SK-N-MC (cell line): ENCODE measurements around the gene BOC.
"Not testable (repeated sequence)": the region's sequence is repeated elsewhere in the genome, so short reads cannot be mapped to it uniquely, and the experiment has no call there.

Source experiments
- DNase-seq: peaks from one replicate; pipeline ENCODE4 v3.0.0-alpha.2; 2011; ENCODE audit warnings: low read depth, low spot score
- H3K27ac ChIP-seq: fragments of 200-600 bp; sonication (generic); 2 replicates; pipeline ENCODE4 v1.5.1; 2016; ENCODE audit warnings: mixed run types
- H3K36me3 ChIP-seq: fragments of 200-600 bp; sonication (generic); 2 replicates; pipeline ENCODE4 v1.6.1; 2017; ENCODE audit warnings: antibody characterized with exemption, low read length, mixed read lengths; ENCODE audit not compliant: insufficient read depth
- H3K4me3 ChIP-seq: fragments of 200-600 bp; sonication (generic); 2 replicates; pipeline ENCODE4 v1.5.1; 2016
- H3K9ac ChIP-seq: fragments of 200-600 bp; sonication (generic); 2 replicates; pipeline ENCODE4 v1.8.0; 2017; ENCODE audit warnings: mixed run types, mixed read lengths; ENCODE audit not compliant: insufficient read length
- H3K9me3 ChIP-seq: fragments of 200-600 bp; sonication (generic); 2 replicates; pipeline ENCODE4 v1.6.1; 2017; ENCODE audit warnings: low read depth, mild to moderate bottlenecking, antibody characterized with exemption, low read length, moderate library complexity, mixed read lengths
- EZH2 ChIP-seq: fragments of 200-600 bp; sonication (generic); IDR thresholded peaks from one replicate; pipeline ENCODE4 v1.6.1; 2017; ENCODE audit warnings: antibody characterized with exemption
- FOXP2 ChIP-seq: optimal IDR thresholded peaks from 2 replicates; pipeline ENCODE3; 2011; ENCODE audit warnings: mild to moderate bottlenecking, moderate library complexity; ENCODE audit not compliant: insufficient read depth; ENCODE audit errors: extremely low read length, control extremely low read depth
- POLR2AphosphoS5 ChIP-seq: IDR thresholded peaks from 2 replicates; pipeline ENCODE4 v1.6.1; 2012; ENCODE audit warnings: mild to moderate bottlenecking, low read depth, low read length, borderline replicate concordance

Gene BOC

DNA sequence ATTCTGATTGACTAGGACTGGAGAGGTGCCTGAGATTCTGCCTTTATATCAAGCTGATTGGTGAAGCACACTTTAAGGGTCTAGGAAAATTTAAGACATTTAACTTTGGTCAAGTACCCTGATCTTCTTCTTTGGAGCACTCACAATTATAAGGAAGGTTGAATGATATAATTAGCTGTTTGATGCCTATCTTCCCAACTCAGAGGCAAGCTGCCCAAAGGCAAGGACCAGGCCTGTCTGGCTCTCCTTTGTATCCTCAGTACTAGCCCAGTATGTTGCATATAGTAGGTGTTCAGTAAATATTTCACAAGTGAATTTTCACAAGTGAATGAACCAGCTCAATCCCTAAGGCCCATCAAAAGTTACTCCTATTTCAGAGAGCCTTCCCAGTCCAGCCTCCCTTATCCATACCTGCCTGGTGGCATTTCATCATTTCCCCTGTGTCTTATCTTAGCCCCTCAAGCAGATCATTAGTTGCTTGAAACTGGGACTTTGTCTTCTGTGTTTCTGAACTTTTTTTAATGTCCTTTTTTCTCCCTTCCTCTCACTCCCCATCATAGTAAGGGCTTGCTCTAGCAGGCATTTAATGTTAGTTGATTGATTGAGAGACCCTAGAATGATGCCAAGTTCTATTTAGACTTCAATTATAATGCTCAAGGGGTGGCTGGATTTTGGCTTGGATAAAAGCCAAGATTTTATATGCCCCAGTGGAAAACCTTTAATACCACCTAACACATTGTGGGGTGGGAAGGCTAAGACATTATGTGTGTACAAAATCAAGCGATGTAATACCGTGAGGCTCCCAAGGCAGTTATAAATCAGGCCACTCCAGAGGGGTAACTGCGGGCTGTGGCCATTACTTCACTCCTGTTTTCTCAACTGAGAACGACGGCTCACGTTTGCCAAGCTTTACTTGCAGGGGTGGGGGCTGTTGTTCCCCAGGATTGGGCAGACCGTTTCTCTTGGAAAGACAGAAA lies 43.2 kb upstream of the BOC start:
- TF ChIP-seq FOXP2 = no peak
- TF ChIP-seq EZH2 = no peak
- H3K9ac ChIP-seq = peak overlapping the region; percentile 53
- H3K9me3 ChIP-seq = no peaks in the 10 kb centered on the region
- H3K27ac ChIP-seq = peak overlapping the region; percentile 93
- DNase-seq = no peak
- H3K36me3 ChIP-seq = no peaks in the 10 kb centered on the region
- H3K4me3 ChIP-seq = peak overlapping the region; percentile 67

DNA sequence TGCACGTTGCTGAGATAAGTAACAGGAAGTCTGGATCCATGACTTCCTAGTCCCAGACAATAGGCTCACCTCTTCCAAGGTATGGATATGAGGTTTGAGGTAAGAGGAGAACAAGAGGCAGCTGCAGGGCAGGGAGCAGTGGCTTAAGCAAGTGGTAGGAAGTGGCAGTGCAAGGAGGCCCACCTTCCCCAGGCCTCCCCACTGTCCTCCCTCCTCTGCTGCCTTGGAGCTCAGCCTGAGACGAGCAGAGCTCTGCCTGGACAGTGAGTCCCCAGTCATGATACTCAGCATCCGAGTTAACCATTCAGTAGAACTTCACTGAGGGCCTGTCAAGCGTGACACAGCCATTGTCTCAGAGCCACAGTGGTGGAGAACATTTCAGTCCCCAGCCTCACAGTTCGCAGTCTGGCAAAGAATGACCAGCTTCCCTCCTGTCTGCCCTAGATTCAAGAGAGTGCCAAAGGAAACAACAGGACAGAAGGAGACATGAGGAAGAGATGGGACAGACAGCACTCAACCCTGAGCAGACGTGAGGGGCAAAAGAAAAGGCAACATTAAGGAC lies 41.4 kb upstream of the BOC start:
- Histone ChIP-seq H3K4me3 (no peak overlapping the region), H3K27ac (peak overlapping the region; percentile 93), H3K36me3 (no peaks in the 10 kb centered on the region), H3K9me3 (no peaks in the 10 kb centered on the region), H3K9ac (no peak overlapping the region)
- no peak for TF ChIP-seq FOXP2
- TF ChIP-seq EZH2 = no peak
- no peak for TF ChIP-seq POLR2AphosphoS5
- no peak for DNase-seq

DNA sequence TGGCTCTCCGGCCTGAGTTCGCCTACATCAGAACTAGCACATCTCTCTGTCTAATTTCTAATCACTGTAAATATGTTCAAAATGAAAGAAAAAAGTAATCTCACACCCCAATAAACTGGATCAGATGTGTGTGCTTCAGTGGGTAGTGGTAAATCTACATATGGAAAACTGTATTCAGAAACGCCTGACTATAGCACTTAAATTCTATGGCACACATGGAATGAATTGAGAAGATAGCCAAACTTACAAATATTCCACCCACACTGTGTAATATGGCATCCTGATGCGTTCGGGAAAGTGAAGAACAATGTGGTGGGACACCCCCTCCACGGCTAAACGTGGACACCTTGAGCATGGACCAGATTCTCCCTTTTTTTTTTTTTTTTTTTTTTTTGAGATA lies 40.6 kb upstream of the BOC start:
- Histone ChIP-seq H3K27ac (peak overlapping the region; percentile 61; the same call in 1 of the 2 replicates), H3K9ac (no peak overlapping the region), H3K36me3 (no peaks in the 10 kb centered on the region), H3K4me3 (no peak overlapping the region), H3K9me3 (no peaks in the 10 kb centered on the region)
- DNase-seq = no peak
- no peak for TF ChIP-seq POLR2AphosphoS5
- no peak for TF ChIP-seq FOXP2
- no peak for TF ChIP-seq EZH2

DNA sequence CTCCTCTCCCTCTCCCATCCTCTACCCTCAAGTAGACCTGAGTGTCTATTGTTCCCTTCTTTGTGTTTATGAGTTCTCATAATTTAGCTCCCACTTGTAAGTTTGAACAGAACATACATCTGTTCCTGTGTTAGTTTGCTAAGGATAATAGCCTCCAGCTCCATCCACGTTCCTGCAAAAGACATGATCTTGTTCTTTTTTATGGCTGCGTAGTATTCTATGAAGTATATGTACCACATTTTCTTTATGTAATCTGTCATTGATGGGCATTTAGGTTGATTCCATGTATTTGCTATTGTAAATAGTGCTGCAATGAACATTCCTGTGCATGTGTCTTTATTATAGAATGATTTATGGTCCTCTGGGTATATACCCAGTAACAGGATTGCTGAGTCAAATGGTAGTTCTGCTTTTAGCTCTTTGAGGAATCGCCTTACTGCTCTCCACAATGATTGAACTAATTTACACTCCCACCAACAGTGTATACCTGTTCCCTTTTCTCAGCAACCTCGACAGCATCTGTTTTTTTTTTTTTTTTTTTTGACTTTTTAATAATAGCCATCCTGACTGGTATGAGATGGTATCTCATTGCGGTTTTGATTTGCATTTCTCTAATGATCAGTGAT lies 39.6 kb upstream of the BOC start:
- not testable (repeated sequence) for H3K9me3 ChIP-seq, H3K9ac ChIP-seq, DNase-seq, H3K27ac ChIP-seq, H3K4me3 ChIP-seq, H3K36me3 ChIP-seq

DNA sequence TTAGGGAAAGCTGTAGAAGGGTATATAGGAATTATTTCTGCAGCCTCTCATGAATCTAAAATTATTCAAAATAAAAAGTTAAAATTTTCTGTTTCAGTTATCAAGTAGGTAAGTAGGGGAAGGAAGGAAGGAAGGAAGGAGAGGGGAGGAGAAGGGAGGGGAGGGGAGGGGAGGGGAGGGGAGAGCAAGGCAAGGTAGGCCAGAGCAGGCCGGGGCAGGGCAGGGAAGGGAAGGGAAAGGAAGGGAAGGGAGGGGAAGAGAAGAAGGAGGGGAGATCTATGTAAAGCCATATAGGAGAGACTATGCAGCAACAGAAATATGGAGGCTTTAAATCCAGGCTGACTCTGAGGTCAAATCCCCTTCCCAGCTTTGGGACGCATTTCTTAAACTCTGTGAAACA lies 38.3 kb upstream of the BOC start:
- H3K9me3 ChIP-seq = no peaks in the 10 kb centered on the region
- H3K36me3 ChIP-seq = no peaks in the 10 kb centered on the region
- H3K4me3 ChIP-seq = no peak overlapping the region
- DNase-seq = no peak
- H3K27ac ChIP-seq = no peak overlapping the region
- no peak overlapping the region for H3K9ac ChIP-seq
- no peak for TF ChIP-seq EZH2
- TF ChIP-seq POLR2AphosphoS5 = no peak
- TF ChIP-seq FOXP2 = no peak

DNA sequence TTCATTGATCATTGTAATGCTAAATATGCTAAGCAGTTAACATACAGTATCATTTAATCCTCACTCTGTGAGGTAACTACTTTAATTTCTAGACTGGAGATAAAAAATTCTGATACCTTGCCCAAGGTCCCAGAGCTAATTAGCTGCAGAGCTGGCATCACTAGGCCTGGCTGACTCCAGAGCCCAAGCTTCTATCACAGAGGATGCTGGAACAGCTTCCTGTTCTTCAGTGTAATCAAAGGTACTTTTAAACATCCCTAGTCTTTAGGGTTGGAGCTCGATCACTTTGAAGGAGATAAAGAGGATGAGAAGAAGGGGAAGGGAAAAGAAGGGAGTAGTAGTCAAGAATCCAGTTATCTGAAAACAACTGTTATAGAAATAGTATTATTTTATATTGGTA lies 37.1 kb upstream of the BOC start:
- Histone ChIP-seq H3K27ac (no peak overlapping the region), H3K4me3 (no peak overlapping the region), H3K9me3 (no peaks in the 10 kb centered on the region), H3K9ac (no peak overlapping the region), H3K36me3 (no peaks in the 10 kb centered on the region)
- no peak for DNase-seq
- no peak for TF ChIP-seq FOXP2
- TF ChIP-seq POLR2AphosphoS5 = no peak
- TF ChIP-seq EZH2 = no peak

DNA sequence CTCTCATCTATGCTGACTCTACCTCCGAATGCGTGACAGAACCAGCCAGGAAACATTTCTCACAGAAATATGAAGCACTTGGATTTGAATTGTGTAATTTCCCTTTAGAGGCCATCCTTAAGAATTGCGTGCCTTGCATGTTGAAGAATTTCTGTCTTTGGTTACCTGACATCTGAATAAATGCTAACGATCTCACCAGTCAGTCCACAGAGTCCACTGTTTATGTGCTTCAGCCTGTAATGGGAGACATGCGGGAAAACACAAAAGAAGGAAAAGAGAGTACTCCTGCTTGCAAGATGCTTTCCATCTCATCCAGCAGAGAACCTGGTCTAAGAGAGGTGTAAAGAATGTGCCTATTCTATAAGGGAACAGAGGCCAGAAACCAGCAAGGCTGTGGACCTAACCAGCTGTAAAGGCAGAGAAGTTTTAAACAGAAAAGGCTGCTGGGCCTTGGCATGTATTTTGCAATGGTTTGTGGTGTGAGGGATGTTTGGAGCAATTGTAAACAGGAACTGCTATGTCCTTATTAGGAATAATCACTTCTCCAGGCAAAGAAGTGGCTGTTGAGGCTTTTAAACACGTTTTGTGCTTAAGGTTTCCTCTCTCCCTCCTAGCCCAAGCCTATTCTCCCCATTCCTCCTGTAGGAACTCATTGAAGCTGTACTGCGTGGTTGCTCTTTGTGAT lies 36.4 kb upstream of the BOC start:
- H3K36me3 ChIP-seq = no peaks in the 10 kb centered on the region
- no peak overlapping the region for H3K4me3 ChIP-seq
- no peak overlapping the region for H3K9ac ChIP-seq
- no peaks in the 10 kb centered on the region for H3K9me3 ChIP-seq
- TF ChIP-seq FOXP2 = no peak
- no peak for TF ChIP-seq EZH2
- TF ChIP-seq POLR2AphosphoS5 = no peak
- H3K27ac ChIP-seq = no peak overlapping the region
- no peak for DNase-seq

DNA sequence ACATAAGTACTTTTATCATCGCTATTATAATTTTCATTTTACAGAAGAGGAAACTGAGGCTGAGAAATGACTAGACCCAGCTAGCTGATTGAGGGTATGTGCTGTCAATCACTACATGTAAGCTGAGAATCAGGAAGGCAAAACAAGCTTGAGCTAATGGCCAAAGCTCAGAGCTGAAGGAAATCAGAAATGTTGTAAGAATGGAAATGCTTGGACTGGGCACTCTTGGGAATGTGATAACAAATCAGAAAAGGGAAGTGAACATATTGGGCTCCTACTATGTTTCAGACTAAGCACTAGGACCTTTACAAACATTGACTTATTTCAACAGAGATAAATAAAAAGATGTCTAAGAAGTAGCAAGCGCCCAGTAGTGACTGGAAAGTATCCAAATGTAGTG lies 33.8 kb upstream of the BOC start:
- no peak overlapping the region for H3K4me3 ChIP-seq
- no peak overlapping the region for H3K27ac ChIP-seq
- no peak overlapping the region for H3K9ac ChIP-seq
- no peaks in the 10 kb centered on the region for H3K9me3 ChIP-seq
- TF ChIP-seq EZH2 (no peak), POLR2AphosphoS5 (no peak), FOXP2 (no peak)
- no peak for DNase-seq
- H3K36me3 ChIP-seq = no peaks in the 10 kb centered on the region
